ENCODE measurements around the gene ZNF385D. TPM values are rescaled to one million over a fixed set of nuclear protein-coding genes. Genes with fewer than 3 reads are reported as not detected.

ZNF385D gene
- 0.85 and 0.96 TPM in 2 replicates for total RNA-seq

GRCh38 chr3:21750831-21751391 is at the start of gene ZNF385D:
TSS of gene ZNF385D (minus strand) at chr3:21751210. CDS start at chr3:21750916, 294 bp downstream.

All from regular cardiac myocyte (primary cell).